K562 (cell line): Measurements from ENCODE around the gene CLDN24. TPM values are rescaled to one million over a fixed set of nuclear protein-coding genes. Genes with fewer than 3 reads are reported as not detected.

Source experiments
- ARID2 ChIP-seq: fragments of 450-650 bp; IDR thresholded peaks from 2 replicates; pipeline ENCODE4 v1.6.1; 2017; ENCODE audit warnings: antibody characterized with exemption, mild to moderate bottlenecking
- CHD7 ChIP-seq: fragments of 200-600 bp; sonication (generic); IDR thresholded peaks from one replicate; pipeline ENCODE4 v1.6.1; 2012; ENCODE audit warnings: mild to moderate bottlenecking, low read depth, low read length, inconsistent platforms
- HNRNPLL ChIP-seq: fragments of 200-400 bp; formaldehyde crosslinking; IDR thresholded peaks from 2 replicates; pipeline ENCODE4 v1.6.1; 2017; ENCODE audit warnings: low read length, low read depth, mild to moderate bottlenecking; ENCODE audit not compliant: poor library complexity, severe bottlenecking
- MCM3 ChIP-seq: fragments of 450-650 bp; IDR thresholded peaks from 2 replicates; pipeline ENCODE4 v1.6.1; 2016
- TAL1 ChIP-seq: fragments of 450-650 bp; IDR thresholded peaks from 2 replicates; pipeline ENCODE4 v1.6.1; 2016; ENCODE audit warnings: mild to moderate bottlenecking
- ZNF263 ChIP-seq: sonication (generic); formaldehyde crosslinking; IDR thresholded peaks from 2 replicates; pipeline ENCODE4 v1.8.0; 2022; ENCODE audit warnings: mild to moderate bottlenecking, missing genetic modification reagents, borderline replicate concordance
- polyA plus RNA-seq, 8 experiments: library from polyadenylated mRNA; depleted of rRNA in 4 of 8; stranded (reverse) in 5 of 8; unstranded in 3 of 8; fragments of >200 nt; fragmentation: Nextera tagmentation in 2 of 8; fragmentation: Illumina TruSeq in 1 of 8; extraction: Ambion mirVana in 2 of 8; extraction: Trizol in 1 of 8; gene quantifications; 2 replicates each; pipeline versions ENCODE4 v1.2.1 to v1.2.3, GENCODE V29; 2011 to 2014; ENCODE audit warnings: inconsistent platforms in 1 of 8, missing spikeins in 1 of 8
- total RNA-seq, 7 experiments: library from RNA; depleted of rRNA in 6 of 7; stranded (reverse); fragments of >200 nt in 6 of 7; fragmentation: Illumina TruSeq in 2 of 7; extraction: Trizol in 2 of 7; gene quantifications; 2 replicates each; pipeline versions ENCODE4 v1.2.1 to v1.2.3, GENCODE V29; 2011 to 2021; ENCODE audit warnings: low replicate concordance in 1 of 7
- TF ChIP-seq, protein P1 (sequence below), 3 experiments: fragments of 200-800 bp in 1 of 3; fragments of 250-450 bp in 1 of 3; fragments of 450-650 bp in 1 of 3; sonication (Bioruptor Pico) in 1 of 3; sonication (Bioruptor generic) in 1 of 3; formaldehyde crosslinking in 1 of 3; IDR thresholded peaks; 2 replicates each; pipeline versions ENCODE4 v1.6.1 to v1.8.0; 2016 to 2022; ENCODE audit warnings: mild to moderate bottlenecking in 2 of 3, missing genetic modification characterization in 2 of 3, missing compliant biosample characterization in 1 of 3, moderate library complexity in 1 of 3

The CLDN24 gene
- total and polyA plus RNA-seq, 9 of the 15 experiments (the other 6 are each of a cell fraction or from before 2014, with no cell fraction given): not detected

DNA sequence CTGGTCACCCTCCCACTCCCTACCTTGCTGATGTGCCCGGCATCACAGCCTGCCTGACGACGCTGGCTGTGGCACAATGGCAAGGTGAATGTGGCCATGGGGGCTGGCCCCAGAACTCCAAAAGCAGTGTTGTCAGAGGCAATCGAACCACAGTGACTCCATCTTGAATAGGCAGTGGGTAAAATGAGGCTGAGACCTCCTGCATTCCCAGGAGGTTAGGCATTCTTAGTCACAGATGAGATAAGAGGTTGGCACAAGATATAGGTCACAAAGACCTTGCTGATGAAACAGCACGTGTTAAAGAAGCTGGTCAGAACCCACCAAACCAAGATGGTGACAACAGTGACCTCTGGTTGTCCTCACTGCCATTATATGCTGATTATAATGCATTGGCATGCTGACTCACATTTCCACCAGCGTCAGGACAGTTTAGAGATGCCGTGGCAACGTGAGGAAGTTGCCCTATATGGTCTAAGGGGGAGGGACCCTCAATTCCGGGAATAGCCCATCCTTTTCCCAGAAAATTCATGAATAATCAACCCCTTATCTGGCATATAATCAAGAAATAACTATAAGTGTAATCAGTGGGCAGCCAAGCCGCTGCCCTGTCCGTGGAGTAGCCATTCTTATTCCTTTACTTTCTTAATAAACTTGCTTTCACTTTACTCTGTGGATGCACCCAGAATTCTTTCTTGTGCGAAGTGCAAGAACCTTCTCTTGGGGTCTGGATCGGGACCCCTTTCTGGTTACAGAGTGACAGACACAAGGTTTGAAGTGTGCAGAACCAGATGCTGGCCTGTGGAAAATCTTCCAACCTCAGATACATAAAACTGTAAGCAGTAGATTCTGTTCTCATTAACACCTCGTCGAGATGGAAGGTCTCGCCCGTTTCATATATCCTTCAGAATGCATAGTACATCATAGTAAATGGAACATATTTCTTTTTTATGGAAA is 26.8 kb upstream of the CLDN24 start (continued):
- no peak for TF ChIP-seq CHD7
- TF ChIP-seq, protein P1, sequence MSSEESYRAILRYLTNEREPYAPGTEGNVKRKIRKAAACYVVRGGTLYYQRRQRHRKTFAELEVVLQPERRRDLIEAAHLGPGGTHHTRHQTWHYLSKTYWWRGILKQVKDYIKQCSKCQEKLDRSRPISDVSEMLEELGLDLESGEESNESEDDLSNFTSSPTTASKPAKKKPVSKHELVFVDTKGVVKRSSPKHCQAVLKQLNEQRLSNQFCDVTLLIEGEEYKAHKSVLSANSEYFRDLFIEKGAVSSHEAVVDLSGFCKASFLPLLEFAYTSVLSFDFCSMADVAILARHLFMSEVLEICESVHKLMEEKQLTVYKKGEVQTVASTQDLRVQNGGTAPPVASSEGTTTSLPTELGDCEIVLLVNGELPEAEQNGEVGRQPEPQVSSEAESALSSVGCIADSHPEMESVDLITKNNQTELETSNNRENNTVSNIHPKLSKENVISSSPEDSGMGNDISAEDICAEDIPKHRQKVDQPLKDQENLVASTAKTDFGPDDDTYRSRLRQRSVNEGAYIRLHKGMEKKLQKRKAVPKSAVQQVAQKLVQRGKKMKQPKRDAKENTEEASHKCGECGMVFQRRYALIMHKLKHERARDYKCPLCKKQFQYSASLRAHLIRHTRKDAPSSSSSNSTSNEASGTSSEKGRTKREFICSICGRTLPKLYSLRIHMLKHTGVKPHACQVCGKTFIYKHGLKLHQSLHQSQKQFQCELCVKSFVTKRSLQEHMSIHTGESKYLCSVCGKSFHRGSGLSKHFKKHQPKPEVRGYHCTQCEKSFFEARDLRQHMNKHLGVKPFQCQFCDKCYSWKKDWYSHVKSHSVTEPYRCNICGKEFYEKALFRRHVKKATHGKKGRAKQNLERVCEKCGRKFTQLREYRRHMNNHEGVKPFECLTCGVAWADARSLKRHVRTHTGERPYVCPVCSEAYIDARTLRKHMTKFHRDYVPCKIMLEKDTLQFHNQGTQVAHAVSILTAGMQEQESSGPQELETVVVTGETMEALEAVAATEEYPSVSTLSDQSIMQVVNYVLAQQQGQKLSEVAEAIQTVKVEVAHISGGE (CRISPR knock-in tag; IDR thresholded peaks at IDR 0.05): peak in 2 of 3 experiments; percentile 72 to 95; a peak in 4 of 6 replicates
- no peak for TF ChIP-seq ZNF263 (CRISPR knock-in tag)
- TF ChIP-seq MCM3: no peak
- TF ChIP-seq ARID2: no peak
- no peak for TF ChIP-seq HNRNPLL
- TF ChIP-seq TAL1: no peak
